ENCODE results near the gene TSPAN9. TPM values are rescaled to one million over a fixed set of nuclear protein-coding genes. Genes with fewer than 3 reads are reported as not detected.
A peak's percentile ranks its signal among the peaks of the same experiment; 100 is the strongest.

The TSPAN9 gene
- total and polyA plus RNA-seq, 4 donors: 7.1 to 50.6 (median 35.5) TPM

DNA sequence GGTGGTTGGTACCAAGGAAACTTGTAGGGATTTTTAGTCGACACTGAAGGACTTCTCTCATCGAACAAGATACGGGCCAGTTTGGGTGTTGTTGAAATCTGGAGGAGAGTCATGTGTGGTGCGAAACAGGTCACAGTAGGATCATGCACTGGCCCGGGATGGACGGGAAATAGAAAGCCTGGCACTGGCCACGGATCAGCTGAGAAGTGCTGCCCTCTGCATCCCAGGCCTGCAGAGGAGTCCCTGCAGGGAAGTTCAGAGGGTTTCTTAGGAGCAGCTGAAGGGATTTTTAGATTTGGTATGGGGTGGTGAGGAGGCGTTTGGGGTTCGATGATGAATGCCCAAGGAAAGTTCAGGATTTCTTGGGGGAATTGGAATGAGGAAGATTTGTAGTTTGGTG lies 63.1 kb downstream of the TSPAN9 start:
- H3K4me1 ChIP-seq (ENCODE audit: control insufficient read depth in 1 of 2, insufficient read depth in 2 of 2, low read length in 2 of 2): no peaks in the 10 kb centered on the region
- no peaks in the 10 kb centered on the region for H3K9me3 ChIP-seq (ENCODE audit: control insufficient read depth, low read length)
- no peaks in the 10 kb centered on the region for H3K36me3 ChIP-seq (ENCODE audit: control insufficient read depth in 1 of 2, insufficient read depth in 2 of 2, low read length in 1 of 2)
- H3K27me3 ChIP-seq (ENCODE audit: control insufficient read depth in 1 of 2, insufficient read depth in 2 of 2, low read length in 1 of 2): no peaks in the 10 kb centered on the region
- no peak for ATAC-seq (ENCODE audit: low FRiP score)
- DNase-seq: peak in 1 of 2 donors; percentile 42
- intact Hi-C loops (cut with DNase I): no loop called here
- no peak overlapping the region for H3K4me3 ChIP-seq (ENCODE audit: low read length in 2 of 2)
- 58 to 64% methylated on average over 9 of the region's 9 CpGs for WGBS, 2 donors
- no peak overlapping the region for H3K27ac ChIP-seq (ENCODE audit: low read depth in 1 of 2, low read length in 2 of 2)

GRCh38 chr12:3141339-3142321 lies 64.5 kb downstream of the TSPAN9 start:
- no peaks in the 10 kb centered on the region for H3K9me3 ChIP-seq (ENCODE audit: control insufficient read depth, low read length)
- no peaks in the 10 kb centered on the region for H3K36me3 ChIP-seq (ENCODE audit: control insufficient read depth in 1 of 2, insufficient read depth in 2 of 2, low read length in 1 of 2)
- peak in 1 of 2 donors; percentile 62 for DNase-seq
- WGBS, 2 donors: 68 to 74% methylated on average over 25 of the region's 25 CpGs
- intact Hi-C loops (cut with DNase I): no loop called here
- H3K4me3 ChIP-seq (ENCODE audit: low read length in 2 of 2): no peak overlapping the region
- ATAC-seq (ENCODE audit: low FRiP score): no peak
- H3K27me3 ChIP-seq (ENCODE audit: control insufficient read depth in 1 of 2, insufficient read depth in 2 of 2, low read length in 1 of 2): no peaks in the 10 kb centered on the region
- H3K27ac ChIP-seq (ENCODE audit: low read depth in 1 of 2, low read length in 2 of 2): no peak overlapping the region
- H3K4me1 ChIP-seq (ENCODE audit: control insufficient read depth in 1 of 2, insufficient read depth in 2 of 2, low read length in 2 of 2): no peaks in the 10 kb centered on the region

- Histone ChIP-seq H3K36me3 (ENCODE audit: control insufficient read depth in 1 of 2, insufficient read depth in 2 of 2, low read length in 1 of 2) (no peaks in the 10 kb centered on the region), H3K9me3 (ENCODE audit: control insufficient read depth, low read length) (no peaks in the 10 kb centered on the region), H3K4me1 (ENCODE audit: control insufficient read depth in 1 of 2, insufficient read depth in 2 of 2, low read length in 2 of 2) (no peaks in the 10 kb centered on the region), H3K27me3 (ENCODE audit: control insufficient read depth in 1 of 2, insufficient read depth in 2 of 2, low read length in 1 of 2) (no peaks in the 10 kb centered on the region), H3K27ac (ENCODE audit: low read depth in 1 of 2, low read length in 2 of 2) (no peak overlapping the region), H3K4me3 (ENCODE audit: low read length in 2 of 2) (no peak overlapping the region)
- DNase-seq (peak in 1 of 2 donors; percentile 46), ATAC-seq (ENCODE audit: low FRiP score) (no peak)
- intact Hi-C loops (cut with DNase I): no loop called here
- WGBS, 2 donors: 88 to 92% methylated on average over 14 of the region's 14 CpGs
These were observed 65.2 kb downstream of the TSPAN9 start for GRCh38 chr12:3142386-3142785.

DNA sequence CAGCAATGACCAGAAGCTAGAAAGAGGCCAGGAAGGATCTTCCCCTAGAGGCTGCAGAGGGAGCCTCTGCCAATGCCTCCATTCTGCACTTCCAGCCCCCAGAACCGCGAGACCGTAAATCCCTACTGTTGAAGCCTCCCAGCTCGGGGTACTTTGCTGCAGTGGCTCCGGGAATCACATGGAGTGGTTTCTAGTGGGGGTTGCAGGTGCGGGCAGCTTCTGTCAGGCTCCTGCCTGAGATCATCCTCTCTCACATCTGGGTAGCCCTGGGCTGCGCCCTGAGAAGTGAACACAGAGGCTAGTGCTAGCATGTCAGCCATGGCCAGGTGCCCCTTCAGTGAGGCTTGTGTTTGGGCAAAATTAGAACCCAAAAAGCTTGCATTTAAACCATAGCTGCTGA lies 67.3 kb downstream of the TSPAN9 start:
- intact Hi-C loops (cut with DNase I): no loop called here
- Histone ChIP-seq H3K9me3 (ENCODE audit: control insufficient read depth, low read length) (no peaks in the 10 kb centered on the region), H3K27ac (ENCODE audit: low read depth in 1 of 2, low read length in 2 of 2) (no peak overlapping the region), H3K4me3 (ENCODE audit: low read length in 2 of 2) (no peak overlapping the region), H3K36me3 (ENCODE audit: control insufficient read depth in 1 of 2, insufficient read depth in 2 of 2, low read length in 1 of 2) (no peaks in the 10 kb centered on the region), H3K27me3 (ENCODE audit: control insufficient read depth in 1 of 2, insufficient read depth in 2 of 2, low read length in 1 of 2) (no peaks in the 10 kb centered on the region), H3K4me1 (ENCODE audit: control insufficient read depth in 1 of 2, insufficient read depth in 2 of 2, low read length in 2 of 2) (no peaks in the 10 kb centered on the region)
- DNase-seq (peak in 1 of 2 donors; percentile 23), ATAC-seq (ENCODE audit: low FRiP score) (no peak)
- 97 to 99% methylated on average over 7 of the region's 7 CpGs for WGBS, 2 donors

DNA sequence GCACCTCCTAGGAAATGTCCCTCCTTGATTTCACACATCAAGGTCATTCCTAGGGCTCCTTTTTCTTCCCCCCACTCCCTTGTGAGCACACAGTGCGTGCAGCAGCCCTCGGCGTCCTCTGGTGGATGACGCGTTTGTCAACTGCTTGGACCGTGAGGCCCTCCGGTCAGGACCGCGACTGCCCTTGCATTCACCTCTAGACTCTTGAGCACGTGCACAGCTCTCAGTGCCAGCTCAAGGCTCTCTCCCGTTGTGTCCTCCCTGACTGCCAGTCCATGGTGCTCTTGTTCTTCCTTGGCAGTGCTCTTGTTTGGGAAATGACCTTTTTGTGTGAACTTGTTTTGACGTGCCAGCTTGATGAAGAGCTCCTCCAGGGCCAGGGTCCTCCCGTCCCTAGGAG lies 67.9 kb downstream of the TSPAN9 start:
- intact Hi-C loops (cut with DNase I): no loop called here
- no peak for ATAC-seq (ENCODE audit: low FRiP score)

DNA sequence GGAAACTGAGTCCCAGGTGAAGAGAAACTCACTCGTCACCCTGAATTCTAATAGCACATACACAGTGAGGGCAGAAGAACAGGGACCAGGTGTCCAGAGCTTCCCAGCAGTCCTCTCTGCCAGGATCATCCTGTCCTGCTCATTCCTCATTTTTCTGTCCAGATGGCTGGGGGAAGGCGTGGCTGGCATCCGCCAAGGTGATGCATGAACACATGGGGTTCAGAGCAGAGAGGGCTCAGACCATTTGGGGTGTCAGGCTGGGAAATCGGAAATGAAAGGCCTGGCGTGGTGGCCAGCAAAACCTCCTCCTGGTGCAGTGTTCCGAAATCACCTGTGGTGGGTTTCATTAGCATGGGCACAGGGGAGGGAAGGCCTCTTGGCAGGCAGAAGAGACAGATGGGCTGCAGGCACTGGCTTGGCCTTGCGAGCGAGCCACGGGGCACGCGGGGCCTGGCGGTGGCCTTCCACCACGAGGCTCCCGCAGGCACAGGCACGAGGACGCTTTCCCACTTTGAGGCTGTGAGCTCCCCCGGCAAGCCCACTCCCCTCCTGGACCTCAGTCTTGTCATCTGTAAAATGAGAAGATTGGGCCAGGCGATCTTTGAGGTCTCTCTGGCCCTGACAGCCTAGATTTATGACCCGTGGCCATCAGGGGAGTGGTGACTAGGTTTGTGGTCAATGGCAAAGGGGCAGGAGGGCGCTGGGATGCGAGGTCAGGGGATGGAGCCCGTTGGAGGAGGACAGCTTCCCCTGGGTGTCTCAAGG lies 68.5 kb downstream of the TSPAN9 start:
- H3K36me3 ChIP-seq (ENCODE audit: control insufficient read depth in 1 of 2, insufficient read depth in 2 of 2, low read length in 1 of 2): no peaks in the 10 kb centered on the region
- H3K27ac ChIP-seq (ENCODE audit: low read depth in 1 of 2, low read length in 2 of 2): no peak overlapping the region
- no peaks in the 10 kb centered on the region for H3K27me3 ChIP-seq (ENCODE audit: control insufficient read depth in 1 of 2, insufficient read depth in 2 of 2, low read length in 1 of 2)
- no peaks in the 10 kb centered on the region for H3K9me3 ChIP-seq (ENCODE audit: control insufficient read depth, low read length)
- ATAC-seq (ENCODE audit: low FRiP score) (no peak), DNase-seq (peak in 1 of 2 donors; percentile 63)
- no peaks in the 10 kb centered on the region for H3K4me1 ChIP-seq (ENCODE audit: control insufficient read depth in 1 of 2, insufficient read depth in 2 of 2, low read length in 2 of 2)
- WGBS, 2 donors: 93 to 95% methylated on average over 21 to 22 of the region's 22 CpGs
- intact Hi-C loops (cut with DNase I): no loop called here
- no peak overlapping the region for H3K4me3 ChIP-seq (ENCODE audit: low read length in 2 of 2)

More for the DNA sequence above, 67.9 kb downstream of the TSPAN9 start:
- Histone ChIP-seq H3K9me3 (ENCODE audit: control insufficient read depth, low read length) (no peaks in the 10 kb centered on the region), H3K27ac (ENCODE audit: low read depth in 1 of 2, low read length in 2 of 2) (no peak overlapping the region), H3K36me3 (ENCODE audit: control insufficient read depth in 1 of 2, insufficient read depth in 2 of 2, low read length in 1 of 2) (no peaks in the 10 kb centered on the region), H3K4me3 (ENCODE audit: low read length in 2 of 2) (no peak overlapping the region), H3K4me1 (ENCODE audit: control insufficient read depth in 1 of 2, insufficient read depth in 2 of 2, low read length in 2 of 2) (no peaks in the 10 kb centered on the region), H3K27me3 (ENCODE audit: control insufficient read depth in 1 of 2, insufficient read depth in 2 of 2, low read length in 1 of 2) (no peaks in the 10 kb centered on the region)
- peak; percentile 42 to 45 for DNase-seq
- 85 to 91% methylated on average over 13 of the region's 13 CpGs for WGBS, 2 donors

- Histone ChIP-seq H3K27me3 (ENCODE audit: control insufficient read depth in 1 of 2, insufficient read depth in 2 of 2, low read length in 1 of 2) (no peaks in the 10 kb centered on the region), H3K27ac (ENCODE audit: low read depth in 1 of 2, low read length in 2 of 2) (no peak overlapping the region), H3K9me3 (ENCODE audit: control insufficient read depth, low read length) (no peaks in the 10 kb centered on the region), H3K4me3 (ENCODE audit: low read length in 2 of 2) (no peak overlapping the region), H3K36me3 (ENCODE audit: control insufficient read depth in 1 of 2, insufficient read depth in 2 of 2, low read length in 1 of 2) (no peaks in the 10 kb centered on the region), H3K4me1 (ENCODE audit: control insufficient read depth in 1 of 2, insufficient read depth in 2 of 2, low read length in 2 of 2) (no peaks in the 10 kb centered on the region)
- intact Hi-C loops (cut with DNase I): no loop called here
- 88 to 89% methylated on average over 15 of the region's 15 CpGs for WGBS, 2 donors
- DNase-seq (peak in 1 of 2 donors; percentile 53), ATAC-seq (ENCODE audit: low FRiP score) (no peak)
These were observed 70.1 kb downstream of the TSPAN9 start for GRCh38 chr12:3147260-3147659.

DNA sequence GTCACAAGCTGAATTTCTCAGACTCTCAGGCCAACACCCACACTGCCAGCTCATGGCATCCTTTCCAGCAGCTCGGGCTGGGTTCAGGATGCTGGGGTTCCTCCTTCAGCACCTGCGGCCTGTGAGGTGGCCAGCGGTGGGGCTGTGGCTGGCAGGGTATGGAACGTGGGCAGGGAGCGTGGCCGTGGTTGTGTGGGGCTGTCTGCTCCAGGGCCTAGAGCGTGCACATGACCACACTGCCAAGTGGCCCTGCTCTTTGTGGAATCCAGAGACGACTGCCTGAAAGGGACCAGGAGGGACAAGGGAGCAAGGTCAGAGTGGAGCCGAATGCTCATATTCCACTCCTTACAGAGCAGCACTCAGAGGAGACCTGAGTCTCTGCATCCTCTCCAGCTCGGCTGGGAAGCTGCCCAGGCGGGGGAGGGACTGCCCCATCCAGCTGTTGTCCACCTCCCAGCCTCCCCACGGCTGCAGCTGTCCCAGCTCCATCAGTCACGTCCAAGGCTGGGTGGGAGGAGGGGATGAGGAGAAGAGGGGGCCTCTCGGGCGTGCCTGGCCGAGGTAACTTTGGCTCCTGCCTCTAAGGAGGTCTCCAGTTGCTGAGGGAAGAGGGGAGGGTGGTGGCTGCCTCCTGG lies 71.3 kb downstream of the TSPAN9 start:
- no peak overlapping the region for H3K27ac ChIP-seq (ENCODE audit: low read depth in 1 of 2, low read length in 2 of 2)
- no peak overlapping the region for H3K4me3 ChIP-seq (ENCODE audit: low read length in 2 of 2)
- DNase-seq: peak in 1 of 2 donors; percentile 74
- 19 to 28% methylated on average over 16 of the region's 16 CpGs for WGBS, 2 donors
- intact Hi-C loops (cut with DNase I): no loop called here
- H3K9me3 ChIP-seq (ENCODE audit: control insufficient read depth, low read length): no peaks in the 10 kb centered on the region
- H3K27me3 ChIP-seq (ENCODE audit: control insufficient read depth in 1 of 2, insufficient read depth in 2 of 2, low read length in 1 of 2): no peaks in the 10 kb centered on the region
- no peaks in the 10 kb centered on the region for H3K36me3 ChIP-seq (ENCODE audit: control insufficient read depth in 1 of 2, insufficient read depth in 2 of 2, low read length in 1 of 2)
- H3K4me1 ChIP-seq (ENCODE audit: control insufficient read depth in 1 of 2, insufficient read depth in 2 of 2, low read length in 2 of 2): no peaks in the 10 kb centered on the region
- ATAC-seq (ENCODE audit: low FRiP score): peak; percentile 7

All from aorta (tissue), 5 donors.